Kidney epithelial cell (primary cell): ENCODE measurements around the gene ANGPT4. TPM values are rescaled to one million over a fixed set of nuclear protein-coding genes. Genes with fewer than 3 reads are reported as not detected.

Source experiments
- DNase-seq: peaks from one replicate; pipeline ENCODE4 v3.0.0-alpha.2; 2010; ENCODE audit warnings: low read depth
- H3K27me3 ChIP-seq: 2 replicates; pipeline ENCODE4 v1.6.0; 2011; ENCODE audit warnings: low read length; ENCODE audit not compliant: control insufficient read depth, insufficient read depth
- H3K36me3 ChIP-seq: 2 replicates; pipeline ENCODE4 v1.5.1; 2011; ENCODE audit warnings: low read length; ENCODE audit not compliant: control insufficient read depth, insufficient read depth
- H3K4me3 ChIP-seq: 2 replicates; pipeline ENCODE4 v1.5.1; 2011; ENCODE audit warnings: low read depth, mild to moderate bottlenecking, control low read depth, low read length
- total RNA-seq: library from RNA; depleted of rRNA; stranded (reverse); fragments of >200 nt; gene quantifications from 2 replicates; pipeline ENCODE4 v1.2.3, GENCODE V29; 2015
- TF ChIP-seq, protein P1 (sequence below): IDR thresholded peaks from 2 replicates; pipeline ENCODE4 v1.5.1; 2011; ENCODE audit warnings: mild to moderate bottlenecking, moderate library complexity, low read length, control low read depth, inconsistent platforms; ENCODE audit not compliant: insufficient read depth, poor library complexity, severe bottlenecking

Gene ANGPT4
- total RNA-seq, 1 donor from 2014 or later = not detected

DNA sequence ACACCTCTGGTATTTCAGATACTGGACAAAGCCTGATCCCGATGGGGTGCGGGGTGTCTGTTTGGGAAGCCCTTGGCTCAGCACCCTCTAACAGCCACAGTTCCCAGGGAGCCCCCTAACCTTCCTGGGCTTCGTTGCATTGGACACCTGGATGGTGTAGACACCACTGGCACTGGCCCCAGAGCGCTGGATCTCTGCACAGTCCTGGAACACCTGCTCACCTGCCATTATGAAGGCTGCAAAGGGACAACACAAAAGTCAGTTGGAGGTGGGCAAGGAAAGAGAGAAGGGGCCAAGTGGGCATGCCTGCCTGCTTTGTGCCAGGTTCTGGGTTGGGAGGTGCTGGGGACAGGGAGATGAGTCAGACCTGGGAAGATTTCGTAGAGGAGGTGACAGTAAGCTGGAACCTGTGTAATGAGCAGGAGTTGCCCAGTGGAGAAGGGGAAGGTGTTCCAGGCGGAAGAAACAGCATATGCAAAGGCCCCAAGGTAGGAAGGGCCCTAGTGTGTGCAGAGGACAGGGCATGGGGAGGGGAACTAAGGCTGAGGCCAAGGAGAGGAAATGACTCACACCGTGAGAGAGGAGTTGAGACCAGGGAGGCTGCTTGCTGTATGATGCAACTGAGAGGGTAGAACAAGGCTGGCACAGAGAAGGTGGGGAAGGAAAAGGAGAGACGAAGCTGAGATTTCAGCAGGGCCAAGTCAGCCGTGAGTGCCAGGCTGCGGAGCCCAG, 34.9 kb downstream of the ANGPT4 start:
- Histone ChIP-seq H3K27me3 (peaks cover 21% of the 10 kb centered on the region), H3K36me3 (no peaks in the 10 kb centered on the region), H3K4me3 (no peak overlapping the region)
- no peak for DNase-seq
- TF ChIP-seq, protein P1, sequence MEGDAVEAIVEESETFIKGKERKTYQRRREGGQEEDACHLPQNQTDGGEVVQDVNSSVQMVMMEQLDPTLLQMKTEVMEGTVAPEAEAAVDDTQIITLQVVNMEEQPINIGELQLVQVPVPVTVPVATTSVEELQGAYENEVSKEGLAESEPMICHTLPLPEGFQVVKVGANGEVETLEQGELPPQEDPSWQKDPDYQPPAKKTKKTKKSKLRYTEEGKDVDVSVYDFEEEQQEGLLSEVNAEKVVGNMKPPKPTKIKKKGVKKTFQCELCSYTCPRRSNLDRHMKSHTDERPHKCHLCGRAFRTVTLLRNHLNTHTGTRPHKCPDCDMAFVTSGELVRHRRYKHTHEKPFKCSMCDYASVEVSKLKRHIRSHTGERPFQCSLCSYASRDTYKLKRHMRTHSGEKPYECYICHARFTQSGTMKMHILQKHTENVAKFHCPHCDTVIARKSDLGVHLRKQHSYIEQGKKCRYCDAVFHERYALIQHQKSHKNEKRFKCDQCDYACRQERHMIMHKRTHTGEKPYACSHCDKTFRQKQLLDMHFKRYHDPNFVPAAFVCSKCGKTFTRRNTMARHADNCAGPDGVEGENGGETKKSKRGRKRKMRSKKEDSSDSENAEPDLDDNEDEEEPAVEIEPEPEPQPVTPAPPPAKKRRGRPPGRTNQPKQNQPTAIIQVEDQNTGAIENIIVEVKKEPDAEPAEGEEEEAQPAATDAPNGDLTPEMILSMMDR = no peak

DNA sequence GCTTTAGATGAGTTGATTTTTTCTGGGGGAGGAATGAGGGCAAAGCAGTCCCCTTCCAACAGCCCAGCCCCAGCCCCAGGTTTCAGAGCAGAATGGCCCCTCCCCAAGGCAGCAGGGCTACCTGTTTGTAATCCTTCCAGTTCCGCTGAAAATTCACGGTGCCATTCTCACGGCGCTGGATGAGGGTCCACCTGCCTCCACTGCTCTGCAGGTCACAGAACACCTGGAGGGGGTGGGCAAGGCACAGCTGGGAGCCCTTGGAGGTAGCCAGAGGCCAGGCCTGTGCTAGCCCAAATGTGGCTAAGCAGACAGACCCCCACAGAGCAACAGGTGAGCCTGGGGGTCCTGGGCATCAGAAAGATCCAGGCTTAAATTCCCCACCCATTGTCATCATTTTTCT, 36.5 kb downstream of the ANGPT4 start:
- no peak for DNase-seq
- H3K27me3 ChIP-seq = peaks cover 10% of the 10 kb centered on the region
- no peak overlapping the region for H3K4me3 ChIP-seq
- no peaks in the 10 kb centered on the region for H3K36me3 ChIP-seq
- TF ChIP-seq, protein P1 = no peak

DNA sequence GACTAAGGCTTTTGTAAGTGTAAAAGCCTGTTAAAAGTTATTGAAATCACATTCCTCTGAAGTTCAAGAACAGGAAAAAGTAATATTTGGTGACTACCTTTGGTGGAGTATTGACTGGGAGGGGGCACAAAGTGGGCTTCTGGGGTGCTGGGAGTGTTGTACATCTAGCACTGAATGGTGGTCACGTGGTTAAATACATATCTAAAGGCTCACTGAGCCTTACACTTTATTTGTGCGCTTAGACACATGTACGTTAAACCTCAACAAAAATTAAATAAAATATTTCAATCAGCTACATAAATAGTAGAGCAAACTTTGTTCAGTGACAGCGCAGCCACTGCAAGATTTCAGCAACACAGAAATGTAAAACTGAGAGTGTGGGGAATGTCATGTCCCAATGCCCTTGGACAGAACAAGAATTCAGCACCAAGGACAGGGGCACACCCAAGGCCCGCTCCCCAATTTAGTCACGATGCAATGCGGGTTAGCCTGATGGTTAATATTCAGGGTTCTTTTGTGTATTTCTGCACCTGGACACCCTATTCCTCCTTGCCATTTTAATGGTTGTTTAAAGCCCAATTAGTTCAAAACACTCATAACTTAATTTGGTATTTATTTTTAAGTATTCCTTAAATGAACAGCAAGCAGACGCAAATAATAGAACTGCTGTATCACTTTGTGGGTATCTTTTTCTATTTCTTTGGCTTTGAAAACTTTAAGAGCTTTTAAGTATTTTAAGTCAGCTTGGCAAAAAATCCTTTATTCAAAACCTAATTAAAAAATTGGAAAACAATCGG, 37.4 kb downstream of the ANGPT4 start:
- TF ChIP-seq, protein P1 = no peak

DNA sequence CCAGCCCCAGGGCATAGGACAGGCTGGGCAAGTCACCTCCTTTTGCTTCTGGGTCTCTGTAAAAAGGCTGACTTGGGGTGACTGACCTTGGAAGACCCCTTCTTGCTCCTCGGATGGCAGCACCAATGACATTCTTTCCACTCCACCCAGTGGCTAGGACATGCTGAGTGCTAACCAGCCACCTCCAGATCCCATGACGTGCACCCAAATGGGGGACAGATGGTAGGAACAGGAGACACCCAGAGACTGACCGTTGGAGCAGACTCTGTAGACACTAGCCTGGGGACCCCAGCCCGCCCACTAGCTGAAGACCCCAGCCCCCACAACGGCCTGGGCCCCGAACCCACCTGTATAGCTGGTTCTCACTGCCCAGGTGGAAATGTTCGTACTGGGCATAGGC, 38.3 kb downstream of the ANGPT4 start:
- Histone ChIP-seq H3K36me3 (no peaks in the 10 kb centered on the region), H3K27me3 (peaks cover 2% of the 10 kb centered on the region), H3K4me3 (no peak overlapping the region)
- no peak for DNase-seq
- TF ChIP-seq, protein P1 = no peak

More for the DNA sequence above, 37.4 kb downstream of the ANGPT4 start:
- H3K4me3 ChIP-seq = no peak overlapping the region
- H3K27me3 ChIP-seq = peaks cover 6% of the 10 kb centered on the region
- DNase-seq = no peak
- no peaks in the 10 kb centered on the region for H3K36me3 ChIP-seq

DNA sequence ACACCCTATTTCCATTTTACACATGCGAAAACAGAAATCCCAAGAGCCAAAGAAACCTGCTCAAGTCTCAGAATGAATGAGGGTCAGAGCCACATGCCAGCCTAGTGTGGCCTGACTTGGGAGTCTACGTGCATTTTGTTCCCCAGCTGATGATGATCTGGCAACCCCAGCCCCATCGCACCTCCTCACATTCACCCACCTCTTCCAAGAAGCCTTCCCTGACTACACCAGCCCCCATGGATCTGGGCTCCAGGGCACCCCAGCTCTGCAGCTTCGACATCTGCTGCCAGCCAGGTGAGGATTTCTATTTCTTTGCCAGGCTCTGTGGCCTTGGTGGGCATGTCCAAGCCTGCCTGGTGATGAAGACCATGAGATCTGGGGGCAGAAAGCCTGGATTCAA, 41.0 kb downstream of the ANGPT4 start:
- peaks cover 6% of the 10 kb centered on the region for H3K27me3 ChIP-seq
- H3K4me3 ChIP-seq = no peak overlapping the region
- no peaks in the 10 kb centered on the region for H3K36me3 ChIP-seq
- TF ChIP-seq, protein P1 = no peak
- DNase-seq = no peak
